ENCODE measurements around the gene TARDBP.
"Not testable (repeated sequence)": the region's sequence is repeated elsewhere in the genome, so short reads cannot be mapped to it uniquely, and the experiment has no call there.

Gene TARDBP

DNA sequence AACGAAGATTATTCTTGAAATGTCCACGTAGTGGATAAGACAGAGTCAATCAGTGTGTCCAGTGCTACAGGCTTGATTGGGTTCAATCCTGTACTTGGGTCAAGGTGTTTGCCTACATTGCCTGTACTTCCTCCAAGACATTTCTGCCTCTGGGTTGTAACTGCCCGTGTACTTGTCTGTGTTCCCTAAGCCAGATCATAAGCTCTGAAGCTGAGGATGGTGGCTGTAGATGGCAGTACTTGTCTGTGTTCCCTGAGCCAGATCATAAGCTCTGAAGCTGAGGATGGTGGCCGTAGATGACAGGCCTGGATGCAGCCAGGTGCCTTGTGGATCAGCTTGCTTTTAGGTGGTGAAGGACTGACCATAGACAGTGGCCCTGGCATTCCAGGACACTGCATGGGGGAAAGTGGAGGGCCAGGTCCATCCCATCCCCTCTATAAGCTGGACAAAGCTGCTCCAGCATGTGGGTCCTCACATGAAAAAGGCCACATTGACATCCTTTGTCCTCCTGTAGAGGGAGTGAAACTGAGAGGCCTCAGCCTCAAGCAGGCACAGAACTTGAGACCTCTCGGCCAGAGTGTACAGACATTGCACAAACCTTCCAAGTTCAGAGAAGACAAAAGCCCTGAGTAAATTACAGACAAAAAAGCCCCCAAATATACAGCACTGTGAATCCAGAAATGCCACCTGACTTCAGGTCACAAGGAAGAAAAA, 49.4 kb downstream of the TARDBP start:
- ATAC-seq, result no peak

DNA sequence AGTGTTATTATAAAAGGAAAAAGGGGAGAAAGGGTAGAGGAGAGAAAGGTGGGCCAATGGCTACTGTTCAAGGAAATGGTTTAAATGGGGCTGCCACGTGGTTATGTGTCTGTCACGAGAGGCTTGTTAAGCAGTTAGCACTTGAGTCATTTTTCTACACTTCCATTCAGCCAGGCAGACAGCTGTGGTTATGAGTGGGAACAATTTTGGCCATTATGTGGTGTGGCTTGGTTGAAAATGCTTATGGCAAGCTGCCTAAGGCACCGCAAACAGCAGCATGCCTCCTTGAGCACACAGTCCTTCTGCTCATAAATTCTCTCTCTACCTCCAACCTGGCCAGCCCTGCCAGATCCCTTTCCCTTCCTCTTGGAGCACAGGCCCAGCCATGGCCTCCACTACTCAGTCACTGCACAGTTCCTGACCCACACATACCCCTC, 50.5 kb downstream of the TARDBP start:
- ATAC-seq, result peak in 1 of 2 donors; percentile 10

DNA sequence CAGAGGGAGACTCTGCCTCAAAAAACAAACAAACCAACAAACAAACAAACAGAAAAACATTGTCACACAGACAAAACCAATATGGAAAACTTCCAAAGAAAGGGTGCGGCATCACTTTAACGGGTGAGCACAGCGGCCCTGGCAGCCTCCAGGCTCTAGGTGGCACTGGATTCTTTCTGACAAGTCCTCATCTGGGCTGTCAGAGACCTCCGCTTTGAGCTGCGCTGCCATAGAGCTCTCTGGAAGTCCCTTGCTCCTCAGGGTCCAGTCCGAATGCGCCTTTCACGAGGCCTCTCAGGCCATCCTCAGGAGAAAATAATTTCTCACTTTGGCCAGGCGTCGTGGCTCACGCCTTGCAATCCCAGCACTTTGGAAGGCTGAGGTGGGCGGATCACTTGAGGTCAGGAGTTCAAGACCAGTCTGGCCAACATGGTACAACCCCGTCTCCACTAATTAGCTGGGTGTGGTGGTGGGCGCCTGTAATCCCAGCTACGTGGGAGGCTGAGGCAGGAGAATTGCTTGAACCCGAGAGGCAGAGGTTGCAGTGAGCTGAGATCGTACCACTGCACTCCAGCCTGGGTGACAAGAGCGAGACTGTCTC, 51.6 kb downstream of the TARDBP start:
- not testable (repeated sequence) for ATAC-seq

DNA sequence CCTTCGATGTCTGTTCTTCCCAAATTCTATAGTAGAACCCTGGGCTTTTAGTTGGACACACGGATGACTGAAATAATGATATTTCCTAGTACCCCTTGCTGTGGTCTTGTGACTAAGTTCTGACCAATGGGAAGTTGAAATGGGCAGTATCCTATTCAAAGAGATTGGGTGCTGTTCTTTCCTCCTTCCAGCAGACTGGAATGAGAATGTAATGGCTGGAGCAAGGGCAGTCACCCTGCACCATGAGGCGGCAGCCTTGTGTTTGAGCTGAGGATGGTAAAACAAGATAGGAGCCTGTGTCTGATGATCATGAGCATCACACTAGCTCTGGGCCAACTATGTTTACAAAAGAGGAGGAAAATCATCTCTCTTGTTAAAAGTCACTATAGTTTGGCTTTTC, 52.5 kb downstream of the TARDBP start:
- ATAC-seq, result no peak

DNA sequence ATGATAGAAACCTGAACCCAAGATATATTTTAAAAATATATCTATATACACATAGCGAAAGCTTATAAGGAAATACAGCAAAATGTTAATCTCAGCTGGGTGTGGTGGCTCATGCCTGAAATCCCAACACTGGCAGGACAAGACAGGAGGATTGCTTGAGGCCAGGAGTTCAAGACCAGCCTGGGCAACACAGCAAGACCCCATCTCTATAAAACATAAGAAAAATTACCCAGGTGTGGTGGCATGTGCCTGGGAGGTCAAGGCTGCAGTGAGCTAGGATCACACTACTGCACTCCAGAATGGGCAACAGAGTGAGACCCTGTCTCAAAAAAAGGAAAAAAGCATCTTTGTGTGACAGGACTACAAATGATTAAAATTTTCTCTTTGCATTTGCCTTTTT, 53.3 kb downstream of the TARDBP start:
- ATAC-seq, result no peak

DNA sequence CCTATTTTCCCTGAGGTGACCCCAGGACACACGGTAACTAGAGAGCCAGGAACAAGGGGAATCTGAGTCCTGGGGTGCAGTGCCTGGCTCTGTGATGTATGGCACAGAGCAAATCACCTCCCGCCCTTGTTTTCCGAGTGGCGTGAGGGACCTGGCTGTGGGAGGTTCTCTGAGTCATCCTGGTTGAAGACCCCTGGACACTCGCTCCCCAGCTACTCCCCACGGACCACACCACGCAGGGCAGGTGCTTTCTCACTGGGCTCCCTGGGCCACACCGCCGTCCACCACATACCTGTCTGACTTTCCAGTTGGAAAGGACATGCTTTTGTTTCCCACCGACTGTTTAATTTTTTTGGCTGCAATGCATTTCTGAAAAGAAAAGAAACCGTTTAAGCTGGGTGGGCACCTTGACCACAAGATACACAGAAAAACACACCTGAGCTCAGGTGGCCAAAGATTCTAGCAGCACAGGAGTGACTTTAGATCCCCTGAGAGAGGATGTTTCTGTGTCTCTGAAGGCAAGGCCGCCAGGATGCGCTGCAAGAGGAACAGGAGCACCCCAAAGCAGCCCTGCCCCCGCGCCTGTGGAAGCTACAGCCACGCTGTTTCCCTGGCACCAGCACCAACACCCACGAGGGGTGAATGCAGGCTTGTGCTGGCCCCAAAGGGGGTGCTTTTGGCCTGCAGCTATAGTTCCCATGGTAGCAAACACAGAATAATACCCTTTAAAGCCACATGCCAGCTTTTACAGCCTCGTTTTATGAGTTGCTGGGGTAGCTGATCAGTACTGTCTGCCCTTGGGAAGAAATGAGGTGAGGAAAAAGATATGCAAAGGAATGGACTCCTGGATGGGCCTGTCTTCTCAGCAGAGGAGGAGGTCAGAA, 55.5 kb downstream of the TARDBP start:
- ATAC-seq, result no peak

DNA sequence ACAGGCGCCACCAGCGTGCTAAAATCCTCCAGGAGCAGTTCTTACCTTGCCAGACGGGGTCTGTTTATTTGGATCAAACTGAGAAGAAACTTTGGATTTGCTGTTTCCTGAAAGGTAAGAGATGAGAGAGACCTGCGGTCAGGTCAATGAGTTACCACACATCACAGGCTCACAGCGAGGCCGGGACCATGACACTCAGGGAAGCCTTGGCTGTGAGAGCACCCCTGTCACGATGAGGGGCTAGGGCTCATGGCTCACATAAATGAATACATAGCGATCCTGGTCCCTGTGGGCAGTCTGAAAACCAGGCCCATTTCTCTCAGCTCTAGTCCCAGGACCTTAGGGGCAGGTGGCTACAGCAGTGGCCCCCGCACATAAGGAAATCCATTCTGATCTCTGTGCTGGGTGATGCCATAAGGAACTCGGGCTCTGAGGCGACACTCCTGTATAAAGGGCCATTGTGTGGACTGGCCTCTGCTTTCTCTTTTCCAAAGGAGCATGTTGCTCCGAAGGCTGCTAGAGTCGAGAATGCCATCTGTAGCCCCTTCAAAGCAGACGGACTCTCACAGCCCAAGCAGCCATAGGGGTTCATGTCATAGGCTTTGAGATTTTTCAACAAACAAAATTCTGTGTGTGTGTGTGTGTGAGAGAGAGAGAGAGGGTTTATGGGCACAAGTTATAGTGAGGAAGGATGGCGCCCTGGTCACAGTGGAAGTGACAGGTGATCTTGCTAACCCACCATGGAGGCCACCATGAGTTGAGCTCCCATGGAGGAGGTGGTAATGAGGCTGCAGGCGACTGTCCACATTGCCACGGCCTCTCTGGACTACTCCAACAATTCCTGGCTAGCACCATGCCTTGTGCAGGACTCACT, 56.4 kb downstream of the TARDBP start:
- ATAC-seq, result no peak

DNA sequence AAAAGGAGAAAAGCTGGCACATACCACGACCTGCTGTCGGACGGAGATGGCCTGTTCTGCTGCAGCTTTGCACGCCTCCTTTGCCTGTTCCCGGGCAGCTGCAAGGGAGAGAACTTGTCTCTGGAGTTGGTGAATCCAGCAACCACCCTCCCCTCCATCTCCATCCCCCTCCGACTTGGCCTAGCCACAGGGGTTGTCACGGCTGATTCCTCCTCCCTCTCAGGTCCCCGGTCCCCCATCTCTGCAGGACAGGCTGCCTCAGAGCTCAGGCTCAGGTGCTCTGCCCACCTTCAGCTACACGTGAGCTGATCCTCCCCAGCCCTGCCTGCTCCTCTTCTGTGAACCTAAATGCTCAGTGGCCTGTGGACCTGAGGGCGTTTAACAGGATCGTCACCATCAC, 58.4 kb downstream of the TARDBP start:
- no peak for ATAC-seq

DNA sequence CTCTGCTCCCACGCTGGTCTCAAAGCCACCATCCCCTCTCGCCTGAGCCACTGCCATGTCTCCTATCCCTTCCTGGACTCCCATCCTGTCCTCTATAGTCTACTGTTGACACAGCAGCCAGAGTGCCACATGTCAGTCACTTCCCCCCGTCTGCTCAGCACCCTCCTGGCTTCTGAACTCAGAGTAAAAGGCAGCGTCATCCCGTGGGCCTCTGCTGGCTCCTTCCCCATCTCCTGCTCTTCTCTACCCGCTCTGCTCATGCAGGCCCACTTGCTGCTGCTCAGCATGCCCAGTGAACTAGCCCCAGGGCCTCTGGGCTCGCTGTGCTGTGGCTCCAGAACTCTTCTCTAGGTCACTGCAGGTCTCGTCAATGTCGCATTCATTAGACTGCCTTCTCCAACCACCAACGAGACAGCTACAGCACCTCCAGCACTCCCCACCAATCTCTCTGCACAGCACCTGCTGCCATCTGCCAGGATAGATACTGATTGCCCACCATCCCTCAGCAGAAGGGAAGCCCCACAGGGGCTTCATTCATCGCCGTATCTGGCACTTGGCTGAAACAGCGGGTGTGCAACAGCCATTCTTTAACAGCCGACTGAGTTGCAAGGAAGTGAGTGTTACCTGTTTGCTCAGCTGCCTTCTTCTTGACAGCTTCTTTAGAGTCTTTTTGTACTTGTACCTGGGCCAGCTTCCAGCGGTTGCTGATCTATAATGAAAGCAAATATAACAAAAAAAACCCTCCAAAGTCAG, 59.2 kb downstream of the TARDBP start:
- ATAC-seq, result no peak

DNA sequence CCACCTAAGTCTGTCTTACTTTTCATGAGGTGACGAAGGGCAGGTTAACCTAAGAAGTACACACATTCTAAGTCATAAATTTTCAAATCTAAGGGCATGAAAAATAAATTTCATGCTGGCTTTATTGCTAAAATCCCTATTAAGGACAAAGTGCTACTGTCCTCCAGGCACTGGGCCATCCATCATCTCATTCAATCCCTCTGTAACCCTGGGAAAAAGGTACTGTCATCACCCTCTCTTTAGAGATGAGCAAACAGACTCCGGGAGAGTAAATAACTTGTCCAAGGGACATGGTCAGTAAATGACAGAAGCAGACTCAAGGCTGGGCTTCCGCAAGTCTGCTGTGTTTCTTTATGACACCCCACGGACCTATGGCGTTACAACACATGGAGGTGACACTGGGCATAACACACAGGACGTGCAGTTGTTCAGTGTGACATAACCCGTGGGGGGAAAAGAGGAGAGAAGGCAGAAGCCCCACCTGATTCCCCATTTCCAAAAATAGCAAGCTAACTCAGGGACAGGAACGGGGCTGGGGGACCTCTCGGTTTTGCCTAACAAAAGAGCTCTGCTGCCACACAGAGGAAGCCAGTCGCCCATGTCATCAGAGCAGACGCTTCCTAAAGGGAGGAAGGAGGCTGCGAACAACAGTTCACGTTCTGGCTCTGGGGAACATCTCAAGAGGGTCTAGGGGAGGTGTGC, 59.9 kb downstream of the TARDBP start:
- ATAC-seq, result no peak

DNA sequence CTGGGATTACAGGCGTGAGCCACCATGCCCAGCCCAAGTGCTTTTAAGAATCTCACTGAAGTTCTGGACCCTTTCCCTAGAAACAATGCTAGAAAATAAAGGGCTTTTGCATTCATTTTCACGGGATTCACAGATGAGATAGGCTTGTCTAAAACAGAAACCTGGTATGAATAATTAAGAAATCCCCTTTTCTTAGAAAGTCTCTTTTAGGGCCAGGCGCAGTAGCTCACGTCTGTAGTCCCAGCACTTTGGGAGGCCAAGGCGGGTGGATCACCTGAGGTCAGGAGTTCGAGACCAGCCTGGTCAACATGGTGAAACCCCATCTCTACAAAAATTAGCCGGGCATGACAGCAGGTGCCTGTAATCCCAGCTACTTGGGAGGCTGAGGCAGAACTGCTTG, 60.9 kb downstream of the TARDBP start:
- ATAC-seq, result peak in 1 of 2 donors; percentile 58

All from activated CD4-positive, CD25-positive, alpha-beta regulatory T cell treated with anti-CD3 and anti-CD28 coated beads, Interleukin-2, amount 50 U/mL, for 24 hours (primary cell).